GM12878 (cell line): Measurements from ENCODE around the gene EFCAB9.

Experiments
- EZH2 ChIP-seq: IDR thresholded peaks from 2 replicates; pipeline ENCODE4 v1.6.1; 2012; ENCODE audit warnings: low read depth, mild to moderate bottlenecking, control low read depth, inconsistent platforms, low read length, borderline replicate concordance; ENCODE audit not compliant: control insufficient read depth
- ZNF274 ChIP-seq: IDR thresholded peaks from one replicate; pipeline ENCODE4 v1.8.0; 2011; ENCODE audit not compliant: insufficient read length, insufficient read depth

- TF ChIP-seq EZH2: no peak
- no peak for TF ChIP-seq ZNF274
Measured at GRCh38 chr5:172162323-172162986, 31.5 kb upstream of the EFCAB9 start.
